ENCODE data around the gene COL5A2. TPM values are rescaled to one million over a fixed set of nuclear protein-coding genes. Genes with fewer than 3 reads are reported as not detected.

Gene COL5A2
- 100 to 1,000 TPM; 145 to 164 (median 157) TPM for polyA plus RNA-seq (ENCODE audit: insufficient read length in 4 of 4)

DNA sequence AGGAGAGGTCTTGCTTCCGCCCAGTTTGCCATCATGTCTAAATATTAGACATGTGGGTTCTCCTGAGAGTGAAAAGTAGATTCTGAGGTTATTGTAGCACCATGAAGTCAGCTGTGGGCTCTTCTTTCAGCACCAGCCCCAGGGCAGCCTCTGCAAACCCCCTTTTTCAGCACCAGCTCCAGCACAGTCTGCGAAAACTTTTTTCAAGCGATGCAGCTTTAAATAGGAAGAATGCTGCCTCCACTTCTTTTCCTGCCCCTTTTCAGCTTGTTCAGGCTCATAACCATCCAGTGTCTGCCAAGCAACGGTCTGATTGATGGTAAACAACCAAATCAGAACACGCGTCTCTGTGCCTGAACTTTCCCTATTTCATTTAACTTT is at the start of gene COL5A2:
Gene COL5A2 (minus strand): TSS at position 192 of the 381 bp plus-strand sequence. CDS start 157 bp downstream, at position 35.
- DNase-seq (ENCODE audit: low read depth in 4 of 4, low spot score in 3 of 4), result peak; percentile 44 to 61 (median 54)

DNA sequence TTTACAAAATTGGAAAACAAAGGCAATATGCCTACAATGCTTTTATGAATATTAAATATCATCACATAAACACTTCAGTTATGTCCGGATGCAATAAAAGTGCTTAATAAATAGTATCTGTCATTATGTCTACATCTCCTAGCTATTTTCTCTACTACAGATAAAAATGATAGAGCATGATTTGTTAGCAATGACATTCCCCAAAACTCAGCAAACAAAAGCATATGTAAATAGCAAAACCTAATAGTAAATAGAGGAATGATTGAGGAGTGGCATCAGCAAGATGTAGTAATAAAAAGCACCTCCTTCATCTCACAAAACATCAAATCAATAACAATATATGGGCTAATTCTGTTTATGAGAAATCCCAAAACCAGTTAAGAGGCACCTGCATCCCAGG is 46.5 kb upstream of the COL5A2 start:
- no peak for DNase-seq (ENCODE audit: low read depth in 4 of 4, low spot score in 3 of 4)

DNA sequence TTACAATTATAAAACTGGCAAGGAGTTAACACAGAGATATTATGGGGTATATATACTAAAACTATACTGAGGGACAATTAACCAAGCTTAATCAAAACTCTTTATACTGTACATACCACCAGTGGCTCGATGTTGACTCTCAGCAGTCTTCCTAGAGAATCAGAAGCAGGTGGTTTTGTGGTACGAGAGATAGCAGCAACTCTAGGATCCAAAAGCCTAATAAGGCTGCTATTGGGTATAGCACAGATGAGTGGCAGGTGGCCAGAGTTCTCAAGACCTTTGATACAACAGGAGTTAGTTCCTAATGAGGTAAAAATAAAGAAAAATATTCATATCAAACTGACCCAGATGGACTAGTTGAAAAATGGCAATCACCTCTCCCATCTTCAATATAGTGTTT is 45.5 kb upstream of the COL5A2 start:
- no peak for DNase-seq (ENCODE audit: low read depth in 4 of 4, low spot score in 3 of 4)

GRCh38 chr2:189222468-189223105 is 43.0 kb upstream of the COL5A2 start:
- DNase-seq (ENCODE audit: low read depth in 4 of 4, low spot score in 3 of 4), result no peak

DNA sequence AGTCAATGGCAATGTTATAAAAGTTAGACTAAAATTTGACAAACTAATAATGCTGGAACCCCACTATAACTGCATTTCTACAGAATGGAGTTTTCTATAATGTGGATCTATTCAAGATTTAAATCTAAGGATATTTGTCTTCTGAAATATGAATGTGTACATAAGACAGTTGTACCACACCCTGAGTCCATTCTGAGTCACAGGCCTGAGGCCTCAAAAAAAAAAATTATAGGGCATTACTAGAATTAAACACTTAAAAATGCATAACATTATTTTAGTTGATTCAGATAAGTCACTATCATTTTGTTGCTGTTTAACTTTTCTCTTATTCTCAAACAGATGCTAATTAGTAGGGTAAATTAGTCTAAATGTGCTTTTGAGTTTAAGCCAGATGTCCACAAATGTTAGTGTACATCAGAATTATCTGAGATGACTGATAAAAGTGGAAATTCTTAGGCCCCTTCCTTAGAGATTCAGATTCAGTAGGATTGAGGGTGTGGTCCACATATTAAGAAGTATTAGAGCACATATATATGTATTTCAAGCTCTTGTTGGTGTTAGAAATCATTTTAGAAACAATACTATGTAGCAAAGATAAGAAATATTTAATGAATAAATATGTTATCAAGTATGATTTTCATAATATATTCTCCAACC is 42.4 kb upstream of the COL5A2 start:
- no peak for DNase-seq (ENCODE audit: low read depth in 4 of 4, low spot score in 3 of 4)

DNA sequence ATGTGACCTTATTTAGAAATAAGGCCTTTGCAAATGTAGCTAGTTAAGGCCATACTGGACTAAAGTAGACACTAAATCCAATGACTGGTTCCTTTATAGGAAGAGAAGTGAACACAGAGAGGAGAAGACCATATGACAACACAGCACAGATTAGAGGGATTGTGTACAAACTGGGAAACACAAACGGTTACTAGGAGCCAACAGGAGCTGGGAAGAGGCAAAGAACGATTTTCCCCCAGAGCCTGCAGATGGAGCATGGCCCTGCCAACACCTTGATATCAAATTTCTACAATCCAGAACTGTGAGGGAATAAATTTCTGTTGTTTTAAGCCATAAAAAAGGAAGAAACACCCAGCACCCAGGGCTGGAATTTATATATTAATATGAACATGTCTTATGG is 38.7 kb upstream of the COL5A2 start:
- no peak for DNase-seq (ENCODE audit: low read depth in 4 of 4, low spot score in 3 of 4)

GRCh38 chr2:189217541-189217940 is 38.0 kb upstream of the COL5A2 start:
- DNase-seq (ENCODE audit: low read depth in 4 of 4, low spot score in 3 of 4), result no peak

DNA sequence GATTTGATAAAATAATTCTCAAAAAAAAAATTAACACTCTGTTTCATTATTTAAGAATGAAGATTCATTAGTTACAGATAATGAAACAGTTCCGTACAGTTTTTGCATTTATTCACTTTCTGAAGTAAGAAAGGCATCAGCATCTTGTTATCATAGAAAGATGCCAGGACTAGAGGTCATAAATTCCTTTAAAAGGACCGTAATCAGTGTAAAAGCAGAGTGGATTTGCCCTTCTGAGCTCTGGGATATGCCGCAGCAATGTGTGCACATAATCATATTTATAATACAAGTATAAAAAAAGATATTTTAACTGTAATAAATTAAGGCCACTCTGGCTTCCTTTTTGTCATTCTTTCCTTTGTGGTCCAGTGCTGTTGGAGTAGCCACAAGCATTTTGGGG is 37.5 kb upstream of the COL5A2 start:
- no peak for DNase-seq (ENCODE audit: low read depth in 4 of 4, low spot score in 3 of 4)

- no peak for DNase-seq (ENCODE audit: low read depth in 4 of 4, low spot score in 3 of 4)
Measured at GRCh38 chr2:189214484-189214883, 34.9 kb upstream of the COL5A2 start.

DNA sequence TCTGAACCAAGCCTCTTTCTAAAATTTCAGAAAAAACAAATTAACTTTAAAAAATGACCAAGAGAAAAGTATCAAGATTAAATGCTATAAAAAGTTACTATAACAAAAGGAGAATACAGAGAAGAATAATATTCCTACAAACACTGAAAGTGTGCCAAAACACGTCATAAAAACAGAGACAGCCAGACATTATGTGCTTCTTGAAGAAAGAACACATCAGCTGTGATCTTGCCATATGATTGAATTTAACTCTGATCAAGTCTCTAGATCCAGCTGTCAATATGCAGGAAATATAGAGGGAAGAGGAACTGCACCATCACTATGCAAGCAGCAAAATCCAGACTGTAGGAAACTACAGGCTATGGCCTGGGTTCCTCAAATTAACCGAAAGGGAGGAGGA is 33.7 kb upstream of the COL5A2 start:
- DNase-seq (ENCODE audit: low read depth in 4 of 4, low spot score in 3 of 4), result no peak

DNA sequence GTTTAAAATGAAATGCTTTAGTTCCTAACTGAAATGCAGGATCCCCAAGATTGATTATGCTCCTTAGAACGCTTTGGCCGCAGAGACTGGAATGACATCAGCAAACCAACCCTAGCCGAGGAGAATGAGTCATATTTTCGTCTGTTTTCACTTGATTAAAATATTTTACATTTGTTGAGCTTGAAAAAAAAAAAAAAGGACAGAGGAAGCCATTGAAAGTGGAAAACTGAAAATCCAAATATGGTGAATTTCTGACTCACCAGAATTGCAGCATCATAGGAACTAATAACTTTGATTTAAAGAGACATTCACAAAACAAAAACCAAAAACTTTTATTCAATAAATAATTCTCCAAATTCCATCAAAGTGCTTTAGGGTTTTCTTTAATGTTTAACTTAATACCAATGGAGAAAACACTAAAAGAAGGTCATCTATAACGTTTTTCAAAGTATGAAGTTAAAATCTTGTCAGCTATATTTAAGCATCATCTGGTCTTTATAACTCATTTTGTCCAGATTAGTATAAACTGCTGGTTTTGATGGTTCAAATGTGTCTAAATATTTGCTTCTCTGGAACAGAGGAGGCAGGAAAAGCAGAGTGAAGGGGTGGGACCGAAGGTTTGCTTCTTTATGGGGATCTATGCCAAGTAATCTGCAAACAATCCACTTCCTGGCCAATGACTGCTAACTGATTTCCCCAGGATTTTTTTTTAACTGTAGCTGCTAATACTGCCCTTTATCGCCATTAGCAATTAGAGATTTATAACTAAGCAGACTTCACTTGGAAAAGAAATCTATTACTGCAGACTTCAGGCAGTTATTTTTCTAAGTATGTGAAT is 30.9 kb upstream of the COL5A2 start:
- DNase-seq (ENCODE audit: low read depth in 4 of 4, low spot score in 3 of 4), result peak in 3 of 4 donors; percentile 8 to 20 (median 14)

DNA sequence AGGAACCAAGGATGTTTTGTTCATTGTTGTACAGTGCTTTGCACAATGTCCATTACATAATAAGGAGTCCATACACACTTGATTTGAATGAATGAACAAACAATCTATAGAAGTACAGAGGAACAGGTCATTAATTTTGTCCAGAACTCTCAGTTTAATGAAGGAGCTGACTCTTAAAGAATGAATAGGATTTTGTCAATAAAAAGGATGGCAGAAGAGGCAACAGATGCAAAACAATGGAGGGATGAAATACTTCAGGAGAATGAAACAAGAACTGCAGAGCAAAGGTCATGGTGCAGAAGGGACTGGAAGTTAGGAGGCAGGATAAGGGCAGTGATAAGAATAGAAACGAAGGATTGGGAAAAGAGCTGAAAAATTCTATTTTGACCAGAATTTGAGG is 28.7 kb upstream of the COL5A2 start:
- no peak for DNase-seq (ENCODE audit: low read depth in 4 of 4, low spot score in 3 of 4)

DNA sequence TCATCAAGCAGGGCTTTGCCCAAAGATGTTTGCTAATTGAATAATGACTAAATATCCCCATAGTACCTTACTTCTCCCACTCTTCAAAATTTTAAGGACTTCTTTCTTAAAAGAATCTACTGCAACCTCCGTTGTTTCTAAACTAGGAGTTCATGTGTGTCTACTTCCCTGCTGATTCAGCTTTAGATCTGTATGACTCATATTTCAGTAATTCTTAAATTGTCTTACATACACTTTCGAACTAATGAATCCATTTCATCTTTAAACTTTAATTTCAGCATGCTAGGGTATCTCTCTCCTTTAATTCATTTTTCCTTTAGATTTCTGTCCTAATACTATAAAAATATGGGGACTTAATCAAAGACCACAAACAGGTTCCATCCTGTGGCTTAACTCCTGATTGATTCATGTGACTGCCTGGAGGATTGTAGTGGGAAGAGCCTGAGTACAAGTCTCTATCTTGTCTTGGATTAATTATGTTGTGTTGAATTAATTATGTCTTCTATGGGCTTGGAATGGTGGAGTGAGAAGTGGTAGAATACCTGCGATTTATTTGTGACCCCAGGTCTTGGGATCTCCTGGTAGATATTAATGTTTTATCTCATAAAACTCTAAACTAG is 24.9 kb upstream of the COL5A2 start:
- no peak for DNase-seq (ENCODE audit: low read depth in 4 of 4, low spot score in 3 of 4)

GRCh38 chr2:189203177-189203799 is 23.7 kb upstream of the COL5A2 start:
- no peak for DNase-seq (ENCODE audit: low read depth in 4 of 4, low spot score in 3 of 4)

- DNase-seq (ENCODE audit: low read depth in 4 of 4, low spot score in 3 of 4), result no peak
Measured at GRCh38 chr2:189199797-189200196, 20.2 kb upstream of the COL5A2 start.

- no peak for DNase-seq (ENCODE audit: low read depth in 4 of 4, low spot score in 3 of 4)
Measured at GRCh38 chr2:189192766-189193165, 13.2 kb upstream of the COL5A2 start.

- DNase-seq (ENCODE audit: low read depth in 4 of 4, low spot score in 3 of 4), result no peak
Measured at GRCh38 chr2:189191766-189192165, 12.2 kb upstream of the COL5A2 start.

GRCh38 chr2:189190685-189191084 is 11.1 kb upstream of the COL5A2 start:
- no peak for DNase-seq (ENCODE audit: low read depth in 4 of 4, low spot score in 3 of 4)

- no peak for DNase-seq (ENCODE audit: low read depth in 4 of 4, low spot score in 3 of 4)
Measured at GRCh38 chr2:189188115-189188805, 8.7 kb upstream of the COL5A2 start.

DNA sequence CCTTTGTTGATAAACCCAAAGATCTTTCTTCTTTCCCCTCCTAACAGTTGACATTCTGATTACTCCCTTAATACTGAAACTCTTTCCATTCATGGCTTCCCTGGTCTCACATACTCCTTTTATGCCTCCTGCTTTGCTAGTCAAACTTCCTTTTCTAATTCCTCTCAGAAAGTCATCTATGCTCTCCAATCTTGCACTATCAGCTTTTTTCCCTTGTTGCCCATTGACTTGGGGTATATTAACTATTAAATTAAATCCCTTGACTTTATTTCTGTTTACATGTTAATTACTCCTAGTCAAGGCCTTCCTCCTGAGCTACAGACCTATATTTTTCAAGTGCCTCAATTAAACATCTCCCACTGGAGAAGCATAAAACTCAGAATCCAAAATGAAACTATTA is 3.6 kb upstream of the COL5A2 start:
- no peak for DNase-seq (ENCODE audit: low read depth in 4 of 4, low spot score in 3 of 4)

All from right renal pelvis (tissue), 4 donors.